K562 (cell line): Measurements from ENCODE around the gene MAP7D1.

Experiments used
- FOXK1 ChIP-seq: sonication (generic); formaldehyde crosslinking; IDR thresholded peaks from 2 replicates; pipeline ENCODE4 v1.8.0; 2022; ENCODE audit warnings: missing genetic modification reagents, mild to moderate bottlenecking, borderline replicate concordance
- IRF2 ChIP-seq: sonication (generic); formaldehyde crosslinking; IDR thresholded peaks from 2 replicates; pipeline ENCODE4 v1.8.1; 2022; ENCODE audit warnings: mild to moderate bottlenecking, missing genetic modification reagents
- KLF16 ChIP-seq: IDR thresholded peaks from 2 replicates; pipeline ENCODE4 v1.6.1; 2016; ENCODE audit warnings: antibody characterized with exemption
- PML ChIP-seq: IDR thresholded peaks from 2 replicates; pipeline ENCODE4 v1.6.1; 2012; ENCODE audit warnings: low read length, inconsistent platforms
- POLR2AphosphoS5 ChIP-seq: IDR thresholded peaks from 2 replicates; pipeline ENCODE4 v1.6.1; 2011; ENCODE audit warnings: mild to moderate bottlenecking, low read depth, low read length, moderate library complexity; ENCODE audit not compliant: control insufficient read depth, insufficient read depth
- SMARCA4 ChIP-seq: fragments of 450-650 bp; IDR thresholded peaks from 2 replicates; pipeline ENCODE4 v1.6.1; 2016
- ZBTB7A ChIP-seq: IDR thresholded peaks from 2 replicates; pipeline ENCODE4 v1.6.1; 2011; ENCODE audit warnings: low read depth, mild to moderate bottlenecking, low read length, moderate library complexity, borderline replicate concordance; ENCODE audit not compliant: control insufficient read depth
- TF ChIP-seq, protein P1 (sequence below): sonication (generic); formaldehyde crosslinking; IDR thresholded peaks from 2 replicates; pipeline ENCODE4 v1.4.0; 2020; ENCODE audit warnings: mild to moderate bottlenecking, missing genetic modification reagents
- TF ChIP-seq, protein P2 (sequence below), 3 experiments: IDR thresholded peaks in 2 of 3; conservative IDR thresholded peaks in 1 of 3; 2 replicates each; pipeline ENCODE4 v1.5.1; 2011 to 2012; ENCODE audit warnings: low read length in 3 of 3, mild to moderate bottlenecking in 3 of 3, control low read depth in 2 of 3, improper control_type of control experiment in 1 of 3, inconsistent platforms in 1 of 3, low read depth in 1 of 3, mixed read lengths in 1 of 3, moderate library complexity in 1 of 3; ENCODE audit not compliant: insufficient read depth in 2 of 3
- TF ChIP-seq, protein P3 (sequence below): fragments of 450-650 bp; IDR thresholded peaks from 2 replicates; pipeline ENCODE4 v1.7.0; 2016; ENCODE audit warnings: borderline replicate concordance

DNA sequence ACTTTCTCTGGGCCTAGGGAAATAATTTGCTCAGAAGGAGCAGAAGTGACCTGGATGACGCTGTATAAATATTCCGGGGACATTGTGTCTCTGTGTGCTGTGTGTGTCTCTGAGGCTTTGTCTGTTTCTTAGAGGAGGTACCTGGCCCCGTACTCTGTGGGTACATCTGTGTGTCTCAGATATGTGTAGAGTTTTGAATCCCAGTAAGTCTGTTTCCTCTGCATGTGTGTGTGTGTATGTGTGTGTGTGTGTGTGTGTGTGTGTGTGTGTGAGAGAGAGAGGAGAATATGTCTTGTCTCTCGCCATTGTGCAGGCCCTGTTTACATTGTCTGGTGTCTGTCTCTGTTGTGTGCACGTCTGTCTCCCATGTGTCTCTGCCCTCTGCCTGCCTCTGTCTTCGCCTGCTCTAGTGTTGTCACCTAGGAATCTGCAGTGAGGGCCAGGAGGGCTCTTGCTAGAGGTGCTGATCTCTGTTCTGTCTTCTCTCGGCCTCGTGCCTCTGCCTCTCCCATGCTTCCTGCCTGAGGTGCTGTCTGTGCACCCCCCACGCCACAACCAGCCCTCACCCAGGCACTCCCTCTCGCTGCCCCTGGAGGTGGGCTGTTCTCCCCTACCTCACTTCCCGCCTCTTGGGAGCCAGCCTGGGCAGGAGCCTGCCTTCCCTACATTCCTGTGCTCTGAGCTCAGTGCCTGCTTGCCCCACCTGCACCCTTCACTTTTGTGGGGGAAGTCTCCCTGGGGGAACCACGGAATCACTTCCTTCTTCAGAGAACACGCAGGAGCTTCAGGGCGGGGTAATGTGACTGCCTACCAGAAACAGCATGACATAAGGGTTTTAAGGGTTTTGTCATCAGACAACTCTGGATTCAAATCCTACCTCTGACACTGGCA, 5.9 kb downstream of the MAP7D1 start:
- TF ChIP-seq IRF2 (CRISPR knock-in tag) (no peak), KLF16 (no peak), SMARCA4 (no peak), FOXK1 (no peak), POLR2AphosphoS5 (no peak), ZBTB7A (no peak), PML (no peak)
- TF ChIP-seq, protein P1, sequence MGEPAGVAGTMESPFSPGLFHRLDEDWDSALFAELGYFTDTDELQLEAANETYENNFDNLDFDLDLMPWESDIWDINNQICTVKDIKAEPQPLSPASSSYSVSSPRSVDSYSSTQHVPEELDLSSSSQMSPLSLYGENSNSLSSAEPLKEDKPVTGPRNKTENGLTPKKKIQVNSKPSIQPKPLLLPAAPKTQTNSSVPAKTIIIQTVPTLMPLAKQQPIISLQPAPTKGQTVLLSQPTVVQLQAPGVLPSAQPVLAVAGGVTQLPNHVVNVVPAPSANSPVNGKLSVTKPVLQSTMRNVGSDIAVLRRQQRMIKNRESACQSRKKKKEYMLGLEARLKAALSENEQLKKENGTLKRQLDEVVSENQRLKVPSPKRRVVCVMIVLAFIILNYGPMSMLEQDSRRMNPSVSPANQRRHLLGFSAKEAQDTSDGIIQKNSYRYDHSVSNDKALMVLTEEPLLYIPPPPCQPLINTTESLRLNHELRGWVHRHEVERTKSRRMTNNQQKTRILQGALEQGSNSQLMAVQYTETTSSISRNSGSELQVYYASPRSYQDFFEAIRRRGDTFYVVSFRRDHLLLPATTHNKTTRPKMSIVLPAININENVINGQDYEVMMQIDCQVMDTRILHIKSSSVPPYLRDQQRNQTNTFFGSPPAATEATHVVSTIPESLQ = no peak
- TF ChIP-seq, protein P2, sequence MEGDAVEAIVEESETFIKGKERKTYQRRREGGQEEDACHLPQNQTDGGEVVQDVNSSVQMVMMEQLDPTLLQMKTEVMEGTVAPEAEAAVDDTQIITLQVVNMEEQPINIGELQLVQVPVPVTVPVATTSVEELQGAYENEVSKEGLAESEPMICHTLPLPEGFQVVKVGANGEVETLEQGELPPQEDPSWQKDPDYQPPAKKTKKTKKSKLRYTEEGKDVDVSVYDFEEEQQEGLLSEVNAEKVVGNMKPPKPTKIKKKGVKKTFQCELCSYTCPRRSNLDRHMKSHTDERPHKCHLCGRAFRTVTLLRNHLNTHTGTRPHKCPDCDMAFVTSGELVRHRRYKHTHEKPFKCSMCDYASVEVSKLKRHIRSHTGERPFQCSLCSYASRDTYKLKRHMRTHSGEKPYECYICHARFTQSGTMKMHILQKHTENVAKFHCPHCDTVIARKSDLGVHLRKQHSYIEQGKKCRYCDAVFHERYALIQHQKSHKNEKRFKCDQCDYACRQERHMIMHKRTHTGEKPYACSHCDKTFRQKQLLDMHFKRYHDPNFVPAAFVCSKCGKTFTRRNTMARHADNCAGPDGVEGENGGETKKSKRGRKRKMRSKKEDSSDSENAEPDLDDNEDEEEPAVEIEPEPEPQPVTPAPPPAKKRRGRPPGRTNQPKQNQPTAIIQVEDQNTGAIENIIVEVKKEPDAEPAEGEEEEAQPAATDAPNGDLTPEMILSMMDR (IDR thresholded peaks at IDR 0.05 in 2 of 3, conservative IDR thresholded peaks at IDR 0.05 in 1 of 3; ENCODE audit: insufficient read depth in 2 of 3, low read depth in 1 of 3, low read length in 3 of 3) = no peak
- TF ChIP-seq, protein P3, sequence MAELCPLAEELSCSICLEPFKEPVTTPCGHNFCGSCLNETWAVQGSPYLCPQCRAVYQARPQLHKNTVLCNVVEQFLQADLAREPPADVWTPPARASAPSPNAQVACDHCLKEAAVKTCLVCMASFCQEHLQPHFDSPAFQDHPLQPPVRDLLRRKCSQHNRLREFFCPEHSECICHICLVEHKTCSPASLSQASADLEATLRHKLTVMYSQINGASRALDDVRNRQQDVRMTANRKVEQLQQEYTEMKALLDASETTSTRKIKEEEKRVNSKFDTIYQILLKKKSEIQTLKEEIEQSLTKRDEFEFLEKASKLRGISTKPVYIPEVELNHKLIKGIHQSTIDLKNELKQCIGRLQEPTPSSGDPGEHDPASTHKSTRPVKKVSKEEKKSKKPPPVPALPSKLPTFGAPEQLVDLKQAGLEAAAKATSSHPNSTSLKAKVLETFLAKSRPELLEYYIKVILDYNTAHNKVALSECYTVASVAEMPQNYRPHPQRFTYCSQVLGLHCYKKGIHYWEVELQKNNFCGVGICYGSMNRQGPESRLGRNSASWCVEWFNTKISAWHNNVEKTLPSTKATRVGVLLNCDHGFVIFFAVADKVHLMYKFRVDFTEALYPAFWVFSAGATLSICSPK = no peak
